Measurements from ENCODE around the gene WWC1.

- TF ChIP-seq REST (IDR thresholded peaks at IDR 0.05; ENCODE audit: insufficient read depth in 1 of 2, low read depth in 2 of 2, low read length in 1 of 2) (no peak), CTCF (IDR thresholded peaks at IDR 0.05) (no peak), POLR2AphosphoS5 (IDR thresholded peaks at IDR 0.05; ENCODE audit: low read depth, low read length) (no peak), SIN3A (IDR thresholded peaks at IDR 0.05; ENCODE audit: borderline replicate concordance, insufficient read depth, low read depth, low read length) (no peak), TCF7L2 (IDR thresholded peaks at IDR 0.05; ENCODE audit: low read depth, low read length) (no peak)
Measured at GRCh38 chr5:168299372-168299771, 7.9 kb downstream of the WWC1 start.

Data from Panc1 (cell line).